GM18520 (cell line): Measurements from ENCODE around the gene GPR17.

Experiments
- ATAC-seq: cut with Tn5 transposase; IDR thresholded peaks from one replicate; pipeline ENCODE4 v1.9.1; 2021; ENCODE audit not compliant: unreplicated experiment

The GPR17 gene

DNA sequence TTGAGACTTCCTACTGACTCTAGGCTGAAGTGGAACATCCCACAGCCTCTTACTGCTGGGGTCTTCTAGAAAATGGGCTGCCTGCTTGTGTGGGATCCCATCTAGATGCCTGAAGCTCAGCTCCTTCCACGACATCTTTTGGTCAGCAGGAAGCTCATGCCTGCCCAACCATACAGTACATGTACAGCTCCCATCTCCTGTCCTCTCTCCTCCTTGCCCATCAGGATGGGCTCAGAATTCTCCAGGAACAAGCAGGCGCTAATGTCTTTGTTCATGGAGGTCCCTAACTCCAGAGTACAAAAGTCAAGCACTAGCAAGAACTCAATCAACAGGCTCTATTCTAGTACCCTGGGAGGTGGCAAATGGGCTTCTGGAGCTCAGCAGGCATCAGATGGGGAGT, 31.7 kb upstream of the GPR17 start:
- ATAC-seq, result no peak

DNA sequence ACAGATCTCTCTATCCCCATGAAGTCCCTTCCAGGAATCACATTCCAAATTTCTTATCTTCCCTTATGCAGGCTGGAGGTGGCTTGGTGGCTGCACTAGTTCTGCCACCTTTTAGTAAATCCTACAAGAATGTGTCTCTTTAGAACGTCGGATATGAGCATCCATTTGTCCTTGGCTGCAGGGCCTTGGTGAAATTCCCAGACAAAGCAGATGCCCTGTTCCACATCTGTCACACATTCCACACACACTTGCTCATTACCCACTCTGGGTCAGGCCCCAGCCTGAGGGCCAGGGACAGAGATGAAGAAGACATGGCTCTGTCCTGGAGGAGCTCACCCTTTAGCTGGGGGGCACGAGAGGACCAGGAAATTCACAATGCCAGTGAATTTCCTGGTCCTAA, 31.2 kb upstream of the GPR17 start:
- ATAC-seq, result no peak

GRCh38 chr2:127615511-127616166, 30.3 kb upstream of the GPR17 start:
- ATAC-seq, result no peak

DNA sequence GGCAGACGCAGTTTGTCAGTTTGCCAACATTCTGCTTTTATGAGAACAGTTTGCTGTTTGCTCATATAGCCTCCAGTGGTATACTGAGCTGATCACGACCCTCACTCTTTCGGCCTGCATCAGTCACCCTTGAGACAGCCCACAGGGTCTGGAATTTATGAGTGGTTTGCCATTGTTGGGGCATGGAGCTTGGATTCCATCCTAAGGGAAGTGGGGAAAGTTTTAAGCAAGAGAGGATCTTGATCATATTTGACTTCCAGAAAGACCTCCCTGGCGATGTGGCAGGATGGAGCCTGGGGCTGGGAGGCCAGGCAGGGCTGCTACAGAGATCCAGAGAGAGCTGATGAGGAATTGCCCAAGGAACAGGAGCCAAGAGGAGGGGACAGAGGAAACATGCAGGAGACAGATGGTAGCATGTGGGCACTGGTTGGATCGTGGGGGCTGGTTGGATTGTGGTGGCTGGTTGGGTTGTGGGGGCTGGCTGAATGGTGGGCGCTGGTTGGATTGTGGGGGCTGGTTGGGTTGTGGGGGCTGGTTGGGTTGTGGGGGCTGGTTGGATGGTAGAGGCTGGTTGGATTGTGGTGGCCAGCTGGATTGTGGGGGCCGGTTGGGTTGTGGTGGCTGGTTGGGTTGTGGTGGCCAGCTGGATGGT, 27.3 kb upstream of the GPR17 start:
- ATAC-seq, result no peak

DNA sequence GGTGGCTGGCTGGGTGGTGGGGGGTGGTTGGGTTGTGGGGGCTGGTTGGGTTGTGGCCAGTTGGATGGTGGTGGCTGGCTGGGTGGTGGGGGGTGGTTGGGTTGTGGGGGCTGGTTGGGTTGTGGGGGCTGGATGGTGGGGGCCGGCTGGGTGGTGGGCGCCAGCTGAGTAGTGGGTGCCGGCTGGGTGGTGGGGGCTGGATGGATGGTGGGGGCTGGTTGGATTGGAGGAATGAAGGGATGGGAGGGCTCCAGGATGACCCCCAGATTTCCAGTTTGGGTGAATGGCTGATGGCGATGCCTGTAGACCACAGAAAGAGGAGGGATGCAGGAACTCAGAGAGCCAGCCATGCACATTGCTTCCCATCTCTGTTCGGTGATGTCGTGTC, 26.8 kb upstream of the GPR17 start:
- ATAC-seq, result no peak

- no peak for ATAC-seq
Measured at GRCh38 chr2:127619877-127620705, 25.9 kb upstream of the GPR17 start.

DNA sequence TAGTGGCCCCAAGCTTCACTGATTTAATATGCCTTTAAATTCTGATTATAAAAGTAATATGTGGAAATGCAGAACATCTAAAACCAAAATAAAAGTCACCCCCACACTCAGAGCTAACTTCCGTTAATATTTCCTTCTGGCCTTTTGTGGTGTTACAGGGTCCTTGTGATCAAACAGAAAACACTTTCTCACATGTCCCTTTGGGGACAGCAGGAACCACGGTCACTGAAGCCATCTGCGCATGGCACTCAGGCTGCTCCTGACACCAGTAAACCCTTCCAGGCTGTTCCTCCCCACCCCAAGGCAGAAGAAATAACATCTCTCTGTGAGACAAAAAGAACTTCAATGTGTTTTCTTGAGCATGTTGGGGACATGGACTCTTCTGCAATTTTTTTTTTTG, 25.1 kb upstream of the GPR17 start:
- no peak for ATAC-seq

GRCh38 chr2:127621981-127622431, 23.9 kb upstream of the GPR17 start:
- ATAC-seq, result no peak

DNA sequence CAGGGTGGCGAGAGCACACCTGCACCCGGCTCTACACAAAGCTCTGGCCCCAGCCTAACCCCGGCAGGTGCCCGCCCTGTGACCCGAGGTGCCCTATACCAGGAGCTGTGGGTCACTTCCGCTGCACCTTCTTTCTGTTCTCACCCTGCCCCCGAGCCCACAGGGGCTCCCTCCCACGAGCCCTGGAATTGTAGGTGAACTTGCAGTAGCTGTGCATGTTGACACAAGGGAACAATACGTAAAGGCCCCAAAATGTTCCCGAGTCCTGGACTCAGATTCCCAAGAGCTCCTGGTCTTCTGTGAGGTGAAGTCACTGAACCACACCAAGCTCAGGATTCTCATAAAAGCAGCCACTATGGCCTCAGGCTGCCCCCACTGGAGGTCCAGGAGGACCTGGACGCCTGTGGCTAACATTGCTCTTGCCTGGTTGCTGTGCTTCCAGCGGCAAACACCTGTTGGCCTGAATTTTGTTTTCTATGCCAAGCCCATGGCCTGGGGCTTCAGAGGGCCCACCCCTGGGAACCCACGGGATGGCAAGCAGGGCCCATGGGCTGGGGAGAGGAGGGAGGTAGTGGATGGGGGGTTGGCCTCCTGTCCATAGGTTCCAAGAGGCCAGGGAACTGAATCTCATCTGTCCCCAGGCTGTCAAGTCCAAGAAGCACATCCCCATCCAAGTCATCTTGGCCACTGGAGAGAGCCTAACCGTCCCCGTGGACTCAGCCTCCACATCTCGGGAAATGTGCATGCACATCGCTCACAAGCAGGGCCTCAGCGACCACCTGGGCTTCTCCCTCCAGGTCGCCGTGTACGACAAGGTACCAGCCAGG, 23.2 kb upstream of the GPR17 start:
- ATAC-seq, result no peak

GRCh38 chr2:127623388-127624319, 22.3 kb upstream of the GPR17 start:
- no peak for ATAC-seq

- ATAC-seq, result no peak
Measured at GRCh38 chr2:127624320-127624755, 21.6 kb upstream of the GPR17 start.

DNA sequence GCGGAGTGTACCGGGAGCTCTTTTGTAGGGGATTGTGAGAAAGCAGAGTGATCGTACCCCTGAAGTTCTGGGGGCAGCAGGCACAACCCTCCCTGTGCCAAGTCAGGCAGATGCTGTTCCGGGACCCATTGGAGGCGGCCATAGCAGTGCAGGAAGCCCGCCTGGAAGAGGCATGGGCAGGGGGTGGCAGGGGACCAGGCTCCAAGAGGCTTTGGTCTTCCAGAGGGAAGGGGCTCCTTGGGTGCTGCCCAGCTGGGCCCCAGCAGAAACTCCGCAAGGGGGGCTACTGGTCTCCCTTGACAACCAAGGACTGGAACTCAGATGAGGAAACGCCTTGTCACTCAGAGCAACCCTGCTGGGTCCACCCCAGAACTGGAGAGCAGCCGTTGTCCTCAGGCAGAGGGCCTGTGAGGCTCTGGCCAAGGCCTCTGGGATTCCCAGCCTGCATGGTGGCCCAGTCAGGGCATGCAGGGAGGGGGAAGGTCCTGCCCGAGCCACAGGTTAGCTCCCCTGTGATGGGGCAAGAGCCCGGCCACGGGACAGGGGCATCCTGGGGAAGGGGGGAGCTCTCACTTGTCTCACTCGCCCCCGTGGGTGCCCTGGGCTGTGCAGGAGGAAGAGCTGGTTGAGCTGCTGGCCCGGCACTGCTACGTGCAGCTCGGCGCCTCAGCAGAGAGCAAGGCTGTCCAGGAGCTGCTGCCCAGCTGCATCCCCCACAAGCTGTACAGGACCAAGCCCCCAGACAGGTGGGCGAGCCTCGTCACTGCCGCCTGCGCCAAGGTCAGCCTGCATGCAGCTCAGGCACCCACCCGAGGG, 21.0 kb upstream of the GPR17 start:
- no peak for ATAC-seq

DNA sequence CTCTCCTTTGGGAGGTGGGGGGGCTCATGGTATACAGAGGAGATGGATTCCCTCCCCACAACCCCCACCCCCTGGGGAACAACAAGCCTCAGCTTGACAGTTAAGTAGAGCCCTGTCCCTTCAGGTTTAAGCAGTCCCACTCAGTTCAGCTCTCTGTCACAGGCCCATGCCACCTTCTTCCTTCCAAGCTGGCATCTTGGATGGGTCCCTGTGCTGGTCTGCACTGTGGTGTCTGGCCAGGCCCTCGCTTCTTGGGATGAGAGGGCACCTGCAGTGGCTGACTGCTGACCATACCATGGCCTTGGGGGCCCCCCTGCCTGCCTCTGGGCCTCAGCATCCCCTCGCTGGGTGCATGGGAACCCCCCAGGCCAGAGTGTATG, 20.4 kb upstream of the GPR17 start:
- ATAC-seq, result no peak

GRCh38 chr2:127626175-127626574, 19.8 kb upstream of the GPR17 start:
- ATAC-seq, result no peak

GRCh38 chr2:127626917-127627739, 18.8 kb upstream of the GPR17 start:
- no peak for ATAC-seq

DNA sequence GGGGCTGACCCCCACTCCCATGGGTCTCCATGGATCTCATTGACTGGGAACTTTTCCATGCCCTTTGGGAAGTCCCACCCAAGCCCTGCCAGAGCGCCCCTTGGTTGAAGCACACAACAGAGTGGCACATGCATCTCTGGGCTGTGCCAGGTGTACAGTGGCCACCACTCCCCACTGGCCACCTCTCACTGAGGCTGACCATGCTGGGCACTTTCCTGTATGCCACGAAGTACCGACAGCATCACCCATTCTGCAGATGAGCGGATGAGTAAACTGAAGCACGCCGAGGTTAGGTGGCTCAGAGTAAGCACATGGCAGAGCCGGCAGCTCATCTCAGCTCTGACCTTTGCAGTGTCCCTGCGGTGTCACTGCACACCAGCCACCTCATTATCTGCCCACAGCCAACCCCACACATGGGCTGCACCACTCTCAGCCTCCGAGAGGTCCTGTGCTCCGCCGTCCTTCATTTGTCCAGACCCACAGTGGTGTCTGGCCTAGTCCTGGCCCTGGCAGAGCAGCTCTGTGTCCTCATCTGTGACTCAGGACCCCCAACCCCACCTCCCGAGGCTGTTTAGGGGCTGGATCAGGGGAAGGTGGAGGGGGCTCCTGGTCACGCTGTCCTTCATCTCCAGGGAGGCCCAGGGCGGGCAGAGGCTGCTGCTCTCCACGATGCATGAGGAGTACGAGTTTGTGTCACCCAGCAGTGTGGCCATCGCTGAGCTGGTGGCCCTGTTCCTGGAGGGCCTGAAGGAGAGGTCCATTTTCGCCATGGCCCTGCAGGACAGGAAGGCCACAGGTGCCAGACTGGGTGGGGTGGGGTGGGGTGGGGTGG, 18.0 kb upstream of the GPR17 start:
- no peak for ATAC-seq

DNA sequence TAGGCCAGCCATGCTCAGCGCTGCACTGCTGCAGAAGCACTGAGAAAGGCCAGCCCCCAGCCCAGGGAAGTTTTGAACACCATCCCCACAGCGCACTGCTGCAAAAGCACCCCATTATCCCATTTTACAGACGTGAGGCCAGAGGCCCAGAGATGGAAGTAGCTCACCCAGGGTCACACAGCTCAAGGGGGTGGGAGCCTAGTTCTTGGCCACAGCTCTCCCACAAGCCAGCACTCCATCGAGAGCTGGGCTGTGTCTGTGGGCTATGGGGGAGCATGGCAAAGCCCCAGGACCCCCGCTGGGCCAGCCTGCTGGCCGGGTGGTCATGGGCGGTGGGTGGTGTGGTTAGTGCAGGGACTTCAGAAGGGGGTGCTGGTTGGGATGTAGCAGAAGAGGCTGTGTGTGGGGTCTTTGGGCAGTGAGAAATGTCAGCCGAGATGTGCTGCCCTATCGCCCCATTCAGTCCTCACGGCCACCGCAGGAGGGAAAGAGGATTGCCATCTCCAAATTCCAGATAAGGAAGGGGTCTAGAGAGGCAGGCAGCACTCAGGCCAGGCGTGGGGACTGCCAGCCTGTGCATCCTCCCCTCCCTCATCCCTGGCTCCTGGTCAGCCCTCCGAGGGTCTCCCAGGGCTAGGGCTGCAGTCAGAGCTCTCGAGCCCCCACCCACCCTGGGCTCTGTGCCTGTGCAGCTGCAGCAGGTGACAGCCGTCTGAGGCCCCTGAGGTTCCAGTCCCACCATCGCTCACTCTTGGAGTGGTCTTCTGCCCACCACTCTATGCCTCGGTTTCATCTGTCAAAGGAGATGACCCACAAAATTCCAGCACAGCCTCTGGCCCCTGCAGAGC, 17.0 kb upstream of the GPR17 start:
- no peak for ATAC-seq
